ENCODE data around the gene SLC52A3.

DNA sequence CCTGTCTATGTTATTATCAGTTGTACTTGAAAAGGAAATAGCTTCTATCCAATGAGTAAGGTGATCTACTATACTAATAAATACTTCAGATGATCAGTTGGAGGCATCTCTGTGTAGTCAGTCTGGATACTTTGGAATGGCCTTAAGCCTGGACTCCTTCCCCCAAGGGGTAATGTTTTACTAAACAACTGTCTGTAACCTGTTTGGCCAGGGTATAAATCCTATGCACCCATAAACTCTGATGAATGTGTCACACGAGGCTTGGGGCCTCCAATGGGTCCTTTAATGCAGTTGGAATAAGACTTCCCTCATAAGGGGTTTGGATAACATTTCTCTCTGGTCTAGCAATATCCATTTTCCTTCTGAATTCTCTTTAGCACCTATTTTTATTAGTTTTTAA is 19.5 kb upstream of the SLC52A3 start:
- TF ChIP-seq, protein P1, sequence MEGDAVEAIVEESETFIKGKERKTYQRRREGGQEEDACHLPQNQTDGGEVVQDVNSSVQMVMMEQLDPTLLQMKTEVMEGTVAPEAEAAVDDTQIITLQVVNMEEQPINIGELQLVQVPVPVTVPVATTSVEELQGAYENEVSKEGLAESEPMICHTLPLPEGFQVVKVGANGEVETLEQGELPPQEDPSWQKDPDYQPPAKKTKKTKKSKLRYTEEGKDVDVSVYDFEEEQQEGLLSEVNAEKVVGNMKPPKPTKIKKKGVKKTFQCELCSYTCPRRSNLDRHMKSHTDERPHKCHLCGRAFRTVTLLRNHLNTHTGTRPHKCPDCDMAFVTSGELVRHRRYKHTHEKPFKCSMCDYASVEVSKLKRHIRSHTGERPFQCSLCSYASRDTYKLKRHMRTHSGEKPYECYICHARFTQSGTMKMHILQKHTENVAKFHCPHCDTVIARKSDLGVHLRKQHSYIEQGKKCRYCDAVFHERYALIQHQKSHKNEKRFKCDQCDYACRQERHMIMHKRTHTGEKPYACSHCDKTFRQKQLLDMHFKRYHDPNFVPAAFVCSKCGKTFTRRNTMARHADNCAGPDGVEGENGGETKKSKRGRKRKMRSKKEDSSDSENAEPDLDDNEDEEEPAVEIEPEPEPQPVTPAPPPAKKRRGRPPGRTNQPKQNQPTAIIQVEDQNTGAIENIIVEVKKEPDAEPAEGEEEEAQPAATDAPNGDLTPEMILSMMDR (IDR thresholded peaks at IDR 0.05; ENCODE audit: extremely low read depth in 1 of 2, insufficient read depth in 1 of 2, low read depth in 1 of 2, low read length in 2 of 2), result no peak
- no peak for TF ChIP-seq EZH2 (IDR thresholded peaks at IDR 0.05; ENCODE audit: borderline replicate concordance, low read depth, low read length, severe bottlenecking)
